IMR-90 (cell line): ENCODE data around the gene ATP2B1. TPM values are rescaled to one million over a fixed set of nuclear protein-coding genes. Genes with fewer than 3 reads are reported as not detected.

Experiments
- ATAC-seq: fragments of 200-7000 bp; cut with Tn5 transposase; 2 replicates; pipeline ENCODE4 v1.9.1; 2020; ENCODE audit warnings: low read depth, mild to moderate bottlenecking, moderate library complexity
- BruUV-seq: library from RNA; stranded (reverse); fragments of 400-500 nt; replicated peaks from 2 replicates; lab custom pipeline; 2021; lab: Mats Ljungman, UMichigan
- CTCF ChIA-PET: fragments of 300-600 bp; formaldehyde crosslinking; extraction: SDS; loops from one replicate; lab custom pipeline; 2021; ENCODE audit warnings: antibody characterized with exemption; lab: Yijun Ruan, JAX
- POLR2A ChIA-PET: fragments of 300-600 bp; sonication (Branson Sonifier 250); formaldehyde crosslinking; loops from one replicate; lab custom pipeline; 2022; ENCODE audit warnings: antibody characterized with exemption; ENCODE audit not compliant: unreplicated experiment; lab: Charles Lee
- DNase-seq: peaks from one replicate; pipeline ENCODE4 v3.0.0; 2013
- H2AFZ ChIP-seq: replicated peaks from 2 replicates; pipeline ENCODE3; 2013; ENCODE audit warnings: low read length, mild to moderate bottlenecking; ENCODE audit not compliant: poor library complexity
- H2AK5ac ChIP-seq: 2 replicates; pipeline ENCODE4 v1.6.1; 2013; ENCODE audit warnings: low read depth, low read length, inconsistent platforms
- H2AK9ac ChIP-seq: replicated peaks from 2 replicates; pipeline ENCODE3; 2013; ENCODE audit warnings: mild to moderate bottlenecking, low read depth, low read length, moderate library complexity; ENCODE audit not compliant: poor library complexity
- H2BK120ac ChIP-seq: 2 replicates; pipeline ENCODE4 v1.6.1; 2013; ENCODE audit warnings: low read depth, low read length, inconsistent platforms
- H2BK15ac ChIP-seq: 3 replicates; pipeline ENCODE4 v1.6.1; 2013; ENCODE audit warnings: low read depth, low read length, inconsistent platforms
- H2BK20ac ChIP-seq: 2 replicates; pipeline ENCODE4 v1.6.1; 2013; ENCODE audit warnings: low read depth, mild to moderate bottlenecking, inconsistent platforms, low read length, moderate library complexity
- H2BK5ac ChIP-seq: 2 replicates; pipeline ENCODE4 v1.6.1; 2013; ENCODE audit warnings: mild to moderate bottlenecking, low read depth, low read length, inconsistent platforms; ENCODE audit not compliant: poor library complexity, severe bottlenecking
- H3K14ac ChIP-seq: replicated peaks from 2 replicates; pipeline ENCODE4 v1.6.1; 2013; ENCODE audit warnings: low read depth, low read length, inconsistent platforms
- H3K18ac ChIP-seq: 2 replicates; pipeline ENCODE4 v1.6.1; 2013; ENCODE audit warnings: low read depth, low read length, control low read depth
- H3K23ac ChIP-seq: 2 replicates; pipeline ENCODE4 v1.6.1; 2013; ENCODE audit warnings: low read depth, low read length, inconsistent platforms
- H3K27ac ChIP-seq: 2 replicates; pipeline ENCODE4 v1.5.1; 2013; ENCODE audit warnings: mild to moderate bottlenecking, control low read depth, low read length; ENCODE audit not compliant: insufficient read depth
- H3K27me3 ChIP-seq: 2 replicates; pipeline ENCODE4 v1.6.1; 2013; ENCODE audit warnings: low read length; ENCODE audit not compliant: control insufficient read depth, insufficient read depth
- H3K36me3 ChIP-seq: 2 replicates; pipeline ENCODE4 v1.6.1; 2013; ENCODE audit warnings: low read length, mixed read lengths; ENCODE audit not compliant: control insufficient read depth, insufficient read depth
- H3K4ac ChIP-seq: 2 replicates; pipeline ENCODE4 v1.6.1; 2013; ENCODE audit warnings: low read depth, low read length, inconsistent platforms
- H3K4me1 ChIP-seq: 2 replicates; pipeline ENCODE4 v1.6.1; 2013; ENCODE audit warnings: low read length, mixed read lengths; ENCODE audit not compliant: control insufficient read depth, insufficient read depth
- H3K4me2 ChIP-seq: 2 replicates; pipeline ENCODE4 v1.6.1; 2013; ENCODE audit warnings: low read depth, mild to moderate bottlenecking, control low read depth, low read length, moderate library complexity
- H3K4me3 ChIP-seq: 2 replicates; pipeline ENCODE4 v1.5.1; 2013; ENCODE audit warnings: low read depth, mild to moderate bottlenecking, control low read depth, low read length, moderate library complexity; ENCODE audit not compliant: insufficient read depth
- H3K56ac ChIP-seq: 2 replicates; pipeline ENCODE4 v1.6.1; 2013; ENCODE audit warnings: low read length, inconsistent platforms; ENCODE audit not compliant: insufficient read depth; ENCODE audit errors: extremely low read depth
- H3K79me1 ChIP-seq, 2 experiments: 2 replicates each; pipeline ENCODE4 v1.6.1; 2013; ENCODE audit warnings: low read length in 2 of 2, inconsistent platforms in 1 of 2, low read depth in 1 of 2
- H3K9ac ChIP-seq: 2 replicates; pipeline ENCODE4 v1.6.1; 2013; ENCODE audit warnings: low read depth, low read length, control low read depth
- H3K9me1 ChIP-seq: 2 replicates; pipeline ENCODE4 v1.6.1; 2013; ENCODE audit warnings: low read length, inconsistent platforms; ENCODE audit not compliant: insufficient read depth
- H3K9me3 ChIP-seq: 2 replicates; pipeline ENCODE4 v1.6.1; 2013; ENCODE audit warnings: low read length; ENCODE audit not compliant: control insufficient read depth, insufficient read depth
- H4K20me1 ChIP-seq: 2 replicates; pipeline ENCODE4 v1.6.1; 2013; ENCODE audit warnings: low read length, inconsistent platforms; ENCODE audit not compliant: insufficient read depth
- H4K5ac ChIP-seq: 2 replicates; pipeline ENCODE4 v1.6.1; 2013; ENCODE audit warnings: mild to moderate bottlenecking, low read depth, low read length, control low read depth
- H4K8ac ChIP-seq, 2 experiments: 2 replicates each; pipeline ENCODE4 v1.6.1; 2013; ENCODE audit warnings: low read depth in 2 of 2, low read length in 2 of 2, control low read depth in 1 of 2, inconsistent platforms in 1 of 2
- H4K91ac ChIP-seq: 2 replicates; pipeline ENCODE4 v1.6.1; 2013; ENCODE audit warnings: low read depth, low read length, inconsistent platforms; ENCODE audit not compliant: insufficient read depth
- BHLHE40 ChIP-seq: fragments of 150-350 bp; IDR thresholded peaks from 2 replicates; pipeline ENCODE4 v1.6.1; 2016; ENCODE audit warnings: mild to moderate bottlenecking, low read depth, low read length
- CHD1 ChIP-seq: IDR thresholded peaks from 2 replicates; pipeline ENCODE4 v1.6.1; 2012; ENCODE audit warnings: low read depth, low read length, improper control_type of control experiment
- WGBS, 2 experiments: methylation state at CpG; one replicate each; pipeline versions ENCODE4 v1.1.5 to v1.1.7; 2013; ENCODE audit warnings: missing lambda C conversion rate in 2 of 2; ENCODE audit not compliant: insufficient read length in 1 of 2; ENCODE audit errors: extremely low coverage in 2 of 2; 5-methylcytosine and 5-hydroxymethylcytosine counted together
- dilution Hi-C: fragments of 300-500 bp; cut with HindIII; formaldehyde crosslinking; loops from one replicate; pipeline ENCODE4 v1.14.3; 2018; ENCODE audit warnings: low sequenced_read_pairs; ENCODE audit not compliant: unreplicated experiment
- in situ Hi-C: fragments of 300-500 bp; cut with MboI; formaldehyde crosslinking; loops from 3 replicates; pipeline ENCODE4 v1.14.3; 2019; ENCODE audit warnings: low sequenced_read_pairs, inconsistent platforms, mixed read lengths
- intact Hi-C: fragments of 100-400 bp; cut with micrococcal nuclease; formaldehyde crosslinking; loops from 2 replicates; pipeline ENCODE4 v1.10.0; 2022
- polyA plus RNA-seq, 3 experiments: library from polyadenylated mRNA; depleted of rRNA; stranded (reverse); fragments of >200 nt; gene quantifications; 2 replicates each; pipeline ENCODE4 v1.2.3, GENCODE V29; 2012; ENCODE audit warnings: low replicate concordance in 1 of 3
- total RNA-seq: library from RNA; depleted of rRNA; stranded (reverse); fragments of >200 nt; gene quantifications from 2 replicates; pipeline ENCODE4 v1.2.3, GENCODE V29; 2012

ATP2B1 gene
- total and polyA plus RNA-seq, 2 of the 4 experiments (the other 2 are of a cell fraction) = 9.9 to 32.6 TPM

- H3K79me1 ChIP-seq = peaks cover 5 to 56% of the 10 kb centered on the region in 2 experiments
- POLR2A ChIA-PET = no interaction called here
- H2AK9ac ChIP-seq = no peak overlapping the region
- TF ChIP-seq BHLHE40 = no peak
- TF ChIP-seq CHD1 = no peak
- in situ Hi-C loops (no loop called here), intact Hi-C loops (loop anchor here (5.0 kb wide), 1 partner anchor 151 kb away; no protein-coding TSS in a partner anchor), dilution Hi-C loops (no loop called here)
- no peak overlapping the region for H2BK5ac ChIP-seq
- CTCF ChIA-PET = no interaction called here
- H2BK120ac ChIP-seq = no peak overlapping the region
- DNase-seq = no peak
- no peak for ATAC-seq
- no peak overlapping the region for H4K91ac ChIP-seq
- H2AK5ac ChIP-seq = no peak overlapping the region
- no peak overlapping the region for H2BK20ac ChIP-seq
- H3K4me3 ChIP-seq = no peak overlapping the region
- H4K5ac ChIP-seq = no peak overlapping the region
- no peaks in the 10 kb centered on the region for H3K27me3 ChIP-seq
- H3K9me1 ChIP-seq = peaks cover 4% of the 10 kb centered on the region; the same call in 1 of the 2 replicates
- H3K23ac ChIP-seq = no peak overlapping the region
- H3K9me3 ChIP-seq = no peaks in the 10 kb centered on the region
- no peak overlapping the region for H3K56ac ChIP-seq
- peaks cover 3% of the 10 kb centered on the region; the same call in 1 of the 2 replicates for H3K4me1 ChIP-seq
- no TSS peak for BruUV-seq
- no peak overlapping the region for H3K27ac ChIP-seq
- no peak overlapping the region for H2BK15ac ChIP-seq
- H3K4me2 ChIP-seq = no peak overlapping the region
- WGBS, 2 experiments = no CpG with 5 or more reads among the region's 3 CpGs
- H2AFZ ChIP-seq = no peak overlapping the region
- no peak overlapping the region for H3K14ac ChIP-seq
- H3K4ac ChIP-seq = no peak overlapping the region
- H3K36me3 ChIP-seq = no peaks in the 10 kb centered on the region
- peaks cover 34% of the 10 kb centered on the region; the same call in 1 of the 2 replicates for H4K20me1 ChIP-seq
- H3K18ac ChIP-seq = no peak overlapping the region
- H4K8ac ChIP-seq = no peak overlapping the region
- no peak overlapping the region for H3K9ac ChIP-seq
Measured at GRCh38 chr12:89693639-89694202, 14.9 kb downstream of the ATP2B1 start.
